ENCODE measurements around the gene ISLR2.
A peak's percentile ranks its signal among the peaks of the same experiment; 100 is the strongest.
"Not testable (repeated sequence)": the region's sequence is repeated elsewhere in the genome, so short reads cannot be mapped to it uniquely, and the experiment has no call there.

Gene ISLR2

GRCh38 chr15:74130155-74130848, at the start of gene ISLR2:
Gene ISLR2, plus strand, starts transcription at chr15:74130586. Its CDS starts 2,169 bp downstream, at chr15:74132755.
- DNase-seq (ENCODE audit: low spot score): no peak

- DNase-seq (ENCODE audit: low spot score): not testable (repeated sequence)
These were observed 47.9 kb upstream of the ISLR2 start, which contains the start of gene GOLGA6A for GRCh38 chr15:74082450-74082849. Gene GOLGA6A, minus strand, starts transcription at chr15:74082550. Its CDS starts 41 bp downstream, at chr15:74082509.

- not testable (repeated sequence) for DNase-seq (ENCODE audit: low spot score)
These were observed 35.8 kb upstream of the ISLR2 start for GRCh38 chr15:74094567-74094966.

- not testable (repeated sequence) for DNase-seq (ENCODE audit: low spot score)
These were observed 34.8 kb upstream of the ISLR2 start for GRCh38 chr15:74095610-74096009.

- not testable (repeated sequence) for DNase-seq (ENCODE audit: low spot score)
These were observed 33.5 kb upstream of the ISLR2 start for GRCh38 chr15:74096753-74097474.

GRCh38 chr15:74099963-74100733, 30.2 kb upstream of the ISLR2 start:
- peak; percentile 85 for DNase-seq (ENCODE audit: low spot score)

- no peak for DNase-seq (ENCODE audit: low spot score)
These were observed 22.3 kb upstream of the ISLR2 start for GRCh38 chr15:74108111-74108510.

- not testable (repeated sequence) for DNase-seq (ENCODE audit: low spot score)
These were observed 21.8 kb upstream of the ISLR2 start for GRCh38 chr15:74108611-74109010.

- no peak for DNase-seq (ENCODE audit: low spot score)
These were observed 20.7 kb upstream of the ISLR2 start for GRCh38 chr15:74109713-74110112.

GRCh38 chr15:74120426-74120825, 10.0 kb upstream of the ISLR2 start:
- no peak for DNase-seq (ENCODE audit: low spot score)

GRCh38 chr15:74121039-74121438, 9.3 kb upstream of the ISLR2 start:
- no peak for DNase-seq (ENCODE audit: low spot score)

GRCh38 chr15:74121858-74122257, 8.5 kb upstream of the ISLR2 start:
- no peak for DNase-seq (ENCODE audit: low spot score)

GRCh38 chr15:74122403-74123130, 7.8 kb upstream of the ISLR2 start:
- no peak for DNase-seq (ENCODE audit: low spot score)

GRCh38 chr15:74123131-74123429, 7.3 kb upstream of the ISLR2 start:
- DNase-seq (ENCODE audit: low spot score): no peak

GRCh38 chr15:74123658-74124057, 6.7 kb upstream of the ISLR2 start:
- no peak for DNase-seq (ENCODE audit: low spot score)

- no peak for DNase-seq (ENCODE audit: low spot score)
These were observed 6.2 kb upstream of the ISLR2 start for GRCh38 chr15:74124196-74124595.

GRCh38 chr15:74124759-74125158, 5.6 kb upstream of the ISLR2 start:
- DNase-seq (ENCODE audit: low spot score): no peak

- DNase-seq (ENCODE audit: low spot score): peak; percentile 96
These were observed 3.0 kb upstream of the ISLR2 start for GRCh38 chr15:74127255-74127953.

- DNase-seq (ENCODE audit: low spot score): no peak
These were observed 2.2 kb upstream of the ISLR2 start for GRCh38 chr15:74127954-74128784.

- DNase-seq (ENCODE audit: low spot score): no peak
These were observed 1.4 kb upstream of the ISLR2 start for GRCh38 chr15:74128785-74129585.

All from HuH-7 (cell line).